Hematopoietic multipotent progenitor cell treated with erythropoietin and hydrocortisone succinate and interleukin-3 and kit ligand, for 6 days (in vitro differentiated cells): ENCODE data around the gene DNASE1L1.
A peak's percentile ranks its signal among the peaks of the same experiment; 100 is the strongest.

Source experiments
- DNase-seq: peaks from one replicate; pipeline ENCODE4 v3.0.0-alpha.2; 2015

DNASE1L1 gene

DNA sequence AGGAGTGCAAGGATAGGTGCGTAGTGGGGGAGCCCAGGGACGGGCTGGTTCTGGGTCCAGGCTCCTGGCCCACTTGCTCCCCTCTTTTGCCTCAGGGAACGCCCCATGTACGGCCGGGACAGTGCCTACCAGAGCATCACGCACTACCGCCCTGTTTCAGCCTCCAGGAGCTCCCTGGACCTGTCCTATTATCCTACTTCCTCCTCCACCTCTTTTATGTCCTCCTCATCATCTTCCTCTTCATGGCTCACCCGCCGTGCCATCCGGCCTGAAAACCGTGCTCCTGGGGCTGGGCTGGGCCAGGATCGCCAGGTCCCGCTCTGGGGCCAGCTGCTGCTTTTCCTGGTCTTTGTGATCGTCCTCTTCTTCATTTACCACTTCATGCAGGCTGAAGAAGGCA, 28.3 kb downstream of the DNASE1L1 start:
- DNase-seq, result no peak

DNA sequence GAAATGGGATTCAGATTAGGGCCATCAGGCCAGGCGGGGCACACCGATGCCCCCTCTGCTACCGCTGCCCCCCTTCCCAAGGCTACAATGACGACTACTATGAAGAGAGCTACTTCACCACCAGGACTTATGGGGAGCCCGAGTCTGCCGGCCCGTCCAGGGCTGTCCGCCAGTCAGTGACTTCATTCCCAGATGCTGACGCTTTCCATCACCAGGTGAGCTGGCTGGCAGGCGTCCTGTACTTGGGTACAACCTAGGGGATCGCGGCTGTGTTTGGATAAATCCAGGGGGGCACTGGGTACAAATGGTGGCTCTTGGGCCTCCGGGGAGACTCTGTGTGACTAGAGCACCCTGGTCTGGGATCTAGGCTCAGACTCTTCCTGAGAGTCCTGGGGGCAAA, 28.9 kb downstream of the DNASE1L1 start:
- no peak for DNase-seq

DNA sequence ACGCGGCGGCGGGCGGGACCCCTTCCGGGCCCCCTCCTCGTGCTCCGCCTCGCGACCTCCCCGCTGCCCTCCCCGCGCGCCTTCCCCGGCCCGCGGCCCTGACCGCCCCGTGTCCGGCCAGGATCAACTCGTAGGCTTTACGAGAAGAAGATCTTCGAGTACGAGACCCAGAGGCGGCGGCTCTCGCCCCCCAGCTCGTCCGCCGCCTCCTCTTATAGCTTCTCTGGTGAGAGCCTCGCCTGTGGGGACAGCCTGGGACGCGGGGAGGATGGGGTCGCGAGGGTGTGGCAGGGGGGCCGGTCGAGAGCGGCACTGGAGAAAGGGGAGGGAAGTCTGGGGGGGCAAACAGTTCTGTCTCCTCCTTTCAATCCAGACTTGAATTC, 29.5 kb downstream of the DNASE1L1 start:
- DNase-seq, result no peak

DNA sequence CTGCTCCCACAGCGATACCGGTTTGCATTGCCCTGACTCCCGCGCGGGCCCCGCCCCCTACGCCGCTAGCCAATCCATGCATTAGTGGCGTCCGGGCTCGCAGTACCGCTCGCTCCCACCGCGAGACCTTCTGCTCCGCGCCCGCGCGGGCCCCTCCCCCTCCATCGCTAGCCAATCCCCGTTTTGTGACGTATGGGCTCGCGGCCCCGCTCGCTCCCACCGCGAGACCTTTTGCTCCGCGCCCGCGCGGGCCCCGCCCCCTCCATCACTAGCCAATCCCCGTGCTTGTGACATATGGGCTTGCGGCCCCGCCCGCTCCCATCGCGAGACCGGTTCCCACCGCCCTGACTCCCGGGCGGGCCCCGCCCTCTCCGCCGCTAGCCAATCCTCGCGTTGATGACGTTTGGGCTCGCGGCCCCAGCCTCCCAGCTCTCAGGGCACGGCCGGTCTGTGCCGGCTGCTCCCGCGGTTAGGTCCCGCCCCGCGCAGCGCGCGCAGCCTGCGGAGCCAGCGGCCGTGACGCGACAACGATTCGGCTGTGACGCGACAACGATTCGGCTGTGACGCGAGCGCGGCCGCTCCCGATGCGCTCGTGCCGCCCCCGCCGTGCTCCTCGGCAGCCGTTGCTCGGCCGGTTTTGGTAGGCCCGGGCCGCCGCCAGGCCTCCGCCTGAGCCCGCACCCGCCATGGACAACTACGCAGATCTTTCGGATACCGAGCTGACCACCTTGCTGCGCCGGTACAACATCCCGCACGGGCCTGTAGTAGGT, 30.1 kb downstream of the DNASE1L1 start, which contains the start of gene EMD:
Gene EMD (plus strand): TSS at position 497 of the 770 bp plus-strand sequence. CDS start 190 bp downstream, at position 687.
- DNase-seq, result peak; percentile 95

DNA sequence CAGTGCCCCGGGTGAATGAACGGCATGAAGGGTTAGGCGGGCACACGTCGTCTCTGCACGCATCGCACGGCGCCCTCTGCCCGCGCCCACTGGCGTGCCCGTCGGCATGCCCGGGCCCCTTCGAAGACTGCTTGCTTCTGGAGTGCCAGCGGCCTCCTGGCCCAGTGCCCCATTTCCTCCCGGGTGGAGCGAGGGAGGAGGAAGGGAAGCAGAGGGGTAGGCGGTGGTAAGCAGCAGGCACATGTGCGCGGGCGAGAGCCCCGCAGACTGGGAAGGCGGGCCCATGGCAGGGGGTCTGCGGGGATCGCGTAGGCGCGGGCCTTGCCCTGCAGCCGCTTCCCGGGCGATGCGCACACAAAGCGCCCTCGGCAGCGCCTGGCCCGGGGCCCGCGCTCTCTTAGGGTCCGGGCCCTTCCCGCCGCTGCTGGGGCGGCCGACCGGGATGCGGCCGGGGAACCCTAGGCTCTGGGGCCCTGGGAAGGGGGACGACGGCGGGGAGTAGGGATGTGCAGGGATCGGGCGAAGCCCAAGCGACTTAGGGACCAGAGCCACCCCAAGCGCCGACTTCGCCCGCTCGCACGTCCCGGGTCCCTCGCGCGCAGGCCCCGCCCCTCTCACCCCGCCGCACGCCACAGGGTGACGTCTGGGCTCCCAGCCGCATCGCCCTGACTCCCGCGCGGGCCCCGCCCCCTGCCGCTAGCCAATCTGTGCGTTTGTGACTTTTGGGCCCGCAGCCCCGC, 30.8 kb downstream of the DNASE1L1 start:
- DNase-seq, result peak; percentile 35

DNA sequence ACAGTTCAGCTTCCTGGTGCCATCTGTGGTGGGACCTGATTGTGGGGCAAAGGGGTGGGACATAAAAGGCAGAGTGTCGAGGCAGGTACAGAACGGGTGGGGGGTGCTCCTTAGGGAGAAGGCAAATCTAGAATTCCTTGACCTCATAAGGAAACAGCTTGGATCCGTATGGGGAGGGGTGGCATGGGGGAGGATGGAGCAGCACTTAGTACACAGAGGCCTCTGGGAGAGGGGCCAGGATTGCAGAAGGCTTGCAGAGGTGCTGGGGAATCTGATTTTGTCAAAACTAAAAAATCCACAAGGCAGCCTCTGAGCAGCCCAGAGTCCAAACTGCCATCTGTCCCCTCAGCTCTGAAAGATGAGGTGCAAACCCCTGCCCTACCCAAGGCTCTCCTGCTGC, 32.3 kb downstream of the DNASE1L1 start:
- no peak for DNase-seq

DNA sequence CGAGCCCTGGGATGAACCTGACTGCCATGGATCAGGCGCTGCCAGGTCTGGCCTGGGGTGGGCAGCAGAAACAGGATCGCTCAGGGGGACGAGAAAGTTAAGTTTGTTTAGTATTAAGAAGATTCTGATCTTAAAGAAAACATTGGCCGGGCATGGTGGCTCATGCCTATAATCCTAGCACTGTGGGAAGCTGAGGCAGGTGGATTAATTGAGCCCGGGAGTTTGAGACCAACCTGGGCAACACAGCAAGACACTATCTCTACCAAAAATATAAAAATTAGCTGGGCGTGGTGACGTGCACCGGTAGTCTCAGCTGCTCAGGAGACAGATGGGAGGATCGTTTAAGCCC, 33.9 kb downstream of the DNASE1L1 start:
- no peak for DNase-seq

DNA sequence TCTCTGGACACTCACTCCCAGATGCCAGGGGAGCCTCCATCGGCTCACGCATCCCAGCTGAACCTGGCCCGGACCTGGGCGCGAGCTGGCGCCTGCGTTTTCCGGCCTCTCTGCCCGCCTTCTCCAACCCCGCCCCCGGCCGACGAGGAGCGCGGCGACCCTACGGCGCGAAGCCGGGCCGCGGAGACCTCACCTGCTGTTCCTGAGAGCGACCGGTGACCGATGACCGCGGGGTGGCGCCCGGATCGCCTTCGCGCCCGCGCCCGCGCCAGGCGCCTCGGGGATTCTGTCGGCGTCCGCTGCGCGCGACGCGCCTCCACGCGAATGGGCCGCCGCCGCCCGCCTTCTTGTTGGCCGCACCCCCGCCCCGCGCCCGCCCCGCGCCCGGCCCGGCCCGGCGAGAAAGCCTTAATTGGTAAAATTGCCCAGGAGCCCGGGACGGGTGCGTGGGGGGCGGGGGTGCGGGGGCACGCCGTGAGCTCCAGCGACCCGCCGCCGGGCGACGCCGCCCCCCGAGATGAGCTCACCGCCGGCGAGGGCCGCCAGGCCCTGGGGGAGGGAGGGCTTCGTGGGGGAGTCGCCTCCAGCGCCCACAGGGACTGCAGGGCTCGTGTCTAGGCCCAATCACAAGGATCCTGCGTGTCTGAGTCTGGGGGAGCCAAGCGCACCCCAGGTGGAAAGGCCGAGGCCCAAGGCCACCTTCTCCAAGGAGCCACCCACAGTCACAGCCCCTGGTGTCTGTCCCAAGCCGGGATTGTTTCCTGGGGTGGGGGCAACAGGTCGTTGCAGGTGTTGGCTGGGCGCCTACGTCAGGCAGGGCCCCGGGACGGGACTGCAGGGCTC, 34.5 kb downstream of the DNASE1L1 start, which contains the start of gene FLNA:
Gene FLNA (minus strand): TSS at position 322 of the 843 bp plus-strand sequence. CDS start 3,389 bp downstream, outside the sequence.
- DNase-seq, result peak; percentile 22

DNA sequence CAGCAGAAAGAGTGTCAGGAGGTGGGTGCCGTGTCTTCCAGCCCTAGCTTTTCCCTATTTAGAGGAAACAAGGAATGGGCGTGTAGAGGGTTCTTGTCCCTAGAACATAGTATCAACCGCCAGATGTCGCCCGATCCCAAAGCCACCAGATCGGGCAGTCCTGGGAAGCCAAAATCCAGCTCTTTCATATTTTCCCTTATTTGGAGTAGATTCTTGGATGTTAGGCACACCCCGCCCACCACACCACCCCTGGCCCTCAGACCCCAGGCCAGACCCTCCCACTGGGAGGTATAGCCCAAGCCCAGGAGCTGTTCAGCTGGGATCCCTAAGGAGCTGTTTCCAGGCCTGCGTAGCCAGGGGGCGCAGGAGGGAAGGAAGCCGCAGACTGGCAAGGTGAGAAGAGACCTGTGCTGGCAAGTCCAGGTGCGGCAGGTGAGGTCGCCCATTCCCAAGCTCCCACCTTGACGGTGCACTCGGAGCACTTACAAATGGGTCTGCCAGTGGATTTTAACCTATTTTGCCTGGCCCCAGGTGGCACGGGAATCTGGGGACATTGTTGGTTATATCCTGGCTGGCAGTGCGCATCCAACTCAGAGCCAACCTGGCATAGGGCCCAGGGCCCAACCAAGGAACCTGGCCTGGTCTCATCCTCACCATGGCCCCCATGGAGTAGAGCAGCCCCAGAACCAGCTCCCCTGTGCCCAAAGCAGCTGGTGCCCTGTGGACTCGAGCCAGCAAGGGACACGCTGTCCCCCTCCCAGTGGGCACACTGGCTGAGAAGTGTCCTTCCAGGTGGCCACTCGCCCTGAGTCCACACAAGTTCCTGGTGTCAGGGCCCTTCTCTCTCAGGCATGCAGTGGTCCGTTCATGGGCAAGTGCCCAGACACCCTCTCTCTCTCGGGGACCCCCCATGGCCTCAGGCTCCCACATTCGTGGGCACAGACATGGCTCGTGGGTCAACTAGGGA, 35.4 kb downstream of the DNASE1L1 start:
- DNase-seq, result peak; percentile 68

DNA sequence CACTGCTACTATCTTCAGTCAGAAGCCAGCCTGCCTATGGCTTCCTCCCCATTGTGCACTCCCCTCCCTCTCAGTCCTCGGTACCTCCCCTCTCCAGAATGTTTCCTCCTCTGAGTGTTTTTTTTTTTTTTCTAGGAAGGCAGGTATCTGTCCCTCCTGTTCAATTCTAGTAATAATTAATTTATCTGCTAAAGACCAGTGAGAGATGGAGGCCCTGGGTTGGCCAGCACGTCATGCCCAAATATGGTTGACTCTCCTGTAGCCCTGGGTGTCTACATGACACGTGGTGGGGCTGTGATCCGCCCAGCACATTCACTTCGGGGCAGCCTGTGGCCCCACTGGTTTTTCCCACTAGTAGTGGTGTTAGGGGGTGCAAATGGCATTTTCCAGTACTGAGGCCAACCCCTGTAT, 36.4 kb downstream of the DNASE1L1 start:
- DNase-seq, result peak; percentile 66

DNA sequence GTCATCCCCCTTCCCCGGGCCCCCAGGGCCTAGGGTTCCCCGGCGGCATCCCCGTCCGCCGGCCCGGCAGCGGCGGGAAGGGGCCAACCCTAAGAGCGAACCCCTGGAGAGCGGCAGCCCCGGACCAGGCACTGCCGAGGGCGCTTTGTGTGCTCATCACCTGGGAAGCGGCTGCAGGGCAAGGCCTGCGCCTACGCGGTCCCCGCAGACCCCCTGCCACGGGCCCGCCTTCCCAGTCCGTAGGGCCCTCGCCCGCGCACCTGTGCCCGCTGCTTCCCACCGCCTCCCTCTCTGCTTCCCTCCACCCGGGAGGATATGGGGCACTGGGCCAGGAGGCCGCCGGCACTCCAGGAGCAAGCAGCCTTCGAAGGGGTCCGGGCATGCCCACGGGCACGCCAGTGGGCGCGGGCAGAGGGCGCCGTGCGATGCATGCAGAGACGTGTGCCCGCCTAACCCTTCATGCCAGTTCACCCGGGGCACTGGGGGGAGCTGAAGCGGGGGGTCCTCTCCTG, 37.2 kb downstream of the DNASE1L1 start:
- no peak for DNase-seq

DNA sequence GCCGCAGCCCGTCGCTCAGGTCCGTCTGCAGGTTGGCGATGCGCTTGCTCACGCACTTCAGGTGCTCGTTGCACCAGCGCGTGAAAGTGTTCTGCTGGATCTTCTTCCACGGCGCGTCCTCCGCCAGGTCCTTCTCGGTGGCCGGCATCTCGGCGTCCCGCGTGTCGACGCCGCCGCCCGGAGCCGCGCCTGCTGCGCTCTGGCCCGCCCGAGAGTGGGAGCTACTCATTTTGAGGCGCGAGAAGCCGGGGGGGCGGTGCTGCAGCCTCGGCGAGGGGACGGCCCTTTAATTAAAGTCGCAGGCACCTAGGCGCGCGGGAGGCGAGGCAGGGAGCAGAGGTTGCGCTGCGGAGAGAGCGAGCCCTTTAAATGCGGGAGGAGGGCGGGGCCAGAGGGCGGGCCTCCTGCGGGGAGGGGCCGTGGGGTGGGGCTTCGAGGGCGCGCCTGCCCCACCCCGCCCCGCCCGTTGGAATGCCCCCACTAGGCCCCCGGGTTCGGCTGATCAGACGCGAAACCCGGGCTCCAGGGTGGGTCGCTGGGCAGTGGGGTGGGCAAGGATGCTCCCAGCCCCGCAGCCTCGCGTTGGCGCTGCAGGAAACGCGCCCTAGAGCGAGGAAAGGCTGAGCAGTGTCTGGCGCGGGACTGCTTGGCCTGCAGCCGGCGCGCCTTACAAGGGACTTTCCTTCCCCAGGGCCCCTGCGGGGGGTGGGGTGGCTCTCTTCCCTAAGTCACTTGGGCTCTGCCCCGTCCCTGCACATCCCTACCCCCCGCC, 37.9 kb downstream of the DNASE1L1 start:
- peak; percentile 93 for DNase-seq

DNA sequence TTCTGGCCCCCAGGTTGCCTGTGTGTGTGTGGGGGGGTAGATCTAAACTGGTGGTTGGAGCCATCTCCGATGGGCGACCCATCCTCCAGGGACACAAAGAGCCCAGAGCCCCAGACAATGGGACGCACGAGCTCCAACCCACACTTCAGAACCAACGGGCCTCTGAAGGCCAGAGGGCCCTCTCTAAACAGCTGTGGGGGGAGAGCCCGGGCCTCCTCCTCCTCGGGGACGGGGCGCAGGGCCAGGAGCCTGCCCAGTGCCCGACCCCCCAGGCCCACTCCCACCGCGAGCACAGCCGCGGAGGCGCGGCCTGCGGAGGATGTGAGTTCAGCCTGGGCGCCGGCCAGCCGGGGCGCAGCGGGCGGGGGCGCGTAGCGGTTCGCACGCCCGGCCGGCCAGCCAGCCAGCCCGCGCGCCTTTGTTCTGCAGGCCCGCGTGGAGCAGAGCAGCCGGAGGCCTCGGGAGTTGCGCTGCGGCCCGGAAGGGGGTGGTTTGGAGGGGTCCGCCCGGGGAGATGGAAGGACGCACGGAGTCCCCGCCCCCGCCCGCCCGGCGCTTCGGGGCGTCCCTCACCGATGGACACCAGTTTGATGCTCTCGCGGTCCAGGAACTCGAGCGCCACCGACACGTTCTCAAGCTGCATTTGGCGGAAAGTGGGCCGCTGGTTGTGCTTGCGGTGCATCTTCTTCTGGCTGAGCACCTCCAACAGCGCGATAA, 38.6 kb downstream of the DNASE1L1 start:
- no peak for DNase-seq

DNA sequence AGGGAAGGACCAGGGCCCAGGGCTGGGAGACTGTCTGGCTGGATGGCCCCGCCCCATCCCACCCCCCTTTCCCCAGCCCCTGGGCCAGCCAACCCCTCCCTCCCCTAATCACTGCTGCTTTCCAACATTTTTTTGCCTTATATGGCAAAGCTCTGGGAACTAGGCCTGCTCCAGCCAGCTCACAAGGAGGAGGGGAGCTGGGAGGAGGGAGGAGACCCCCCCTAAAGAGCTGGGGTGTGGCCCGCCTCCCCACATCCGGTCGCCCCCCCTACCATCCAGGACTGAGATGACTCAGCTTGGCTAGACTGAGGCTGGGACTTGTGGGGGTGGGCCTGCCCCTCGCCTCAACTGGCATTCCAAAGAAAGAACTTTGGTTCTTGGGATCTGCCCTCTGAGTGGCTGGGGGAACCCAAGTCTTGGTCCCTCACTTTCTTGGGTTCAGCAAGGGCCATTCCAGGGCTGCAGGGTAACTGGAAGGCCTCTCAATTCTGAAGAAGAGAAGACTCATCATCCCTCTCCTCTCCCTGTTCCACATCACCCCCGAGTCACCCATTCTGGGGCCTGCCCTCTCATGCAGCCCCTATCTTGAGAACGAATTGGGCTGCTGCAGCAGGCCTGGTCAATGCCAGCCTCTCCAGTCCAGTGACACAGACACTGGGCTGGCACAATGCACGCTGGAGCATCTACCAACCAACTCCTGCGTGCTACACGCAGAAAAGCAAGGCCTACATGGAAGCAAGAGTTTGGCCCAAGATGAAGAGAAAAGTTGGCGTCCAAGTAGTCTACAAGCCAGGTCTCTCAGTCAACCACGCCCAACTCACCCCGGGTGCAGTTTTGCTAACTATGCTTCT, 39.4 kb downstream of the DNASE1L1 start:
- DNase-seq, result peak; percentile 70

DNA sequence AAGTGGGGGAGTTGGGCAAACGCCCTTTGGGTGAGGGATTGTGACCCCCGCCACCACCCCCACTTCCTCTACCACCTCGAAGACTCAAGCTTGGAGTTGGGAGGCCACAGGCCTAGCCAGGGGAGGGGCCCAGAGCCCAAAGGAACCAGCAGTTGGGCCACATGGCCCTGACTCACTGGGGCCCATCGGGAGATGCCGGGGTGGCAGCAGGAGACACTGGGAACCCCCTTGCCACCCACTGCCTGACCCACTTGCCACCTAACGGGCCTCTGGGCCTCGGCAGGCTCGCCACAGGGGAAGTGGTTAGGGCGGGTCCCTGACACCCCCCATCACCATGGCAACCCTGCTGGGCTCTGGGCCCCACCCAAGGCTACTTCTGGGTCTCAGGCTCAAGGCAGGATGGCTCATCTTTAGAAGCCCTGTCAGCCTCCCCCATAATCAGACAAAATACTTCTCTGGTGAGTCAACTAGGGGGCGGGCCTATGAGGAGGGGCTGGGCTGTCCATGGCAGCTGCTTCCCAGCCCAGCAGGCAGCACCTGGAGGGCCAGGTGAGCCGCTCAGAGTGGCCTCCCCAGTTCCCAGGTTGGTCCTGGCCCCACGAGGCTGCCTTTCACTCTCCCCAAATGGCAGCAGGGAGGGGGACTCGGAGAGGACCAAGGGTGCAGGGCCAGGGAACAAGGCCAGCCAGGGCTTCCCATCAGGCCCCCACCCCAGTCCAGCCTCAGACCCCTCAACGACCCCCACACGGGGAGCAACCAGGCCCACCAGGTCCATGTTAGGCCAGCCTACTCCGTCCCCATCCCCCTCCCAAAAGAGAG, 40.2 kb downstream of the DNASE1L1 start:
- DNase-seq, result peak; percentile 96

DNA sequence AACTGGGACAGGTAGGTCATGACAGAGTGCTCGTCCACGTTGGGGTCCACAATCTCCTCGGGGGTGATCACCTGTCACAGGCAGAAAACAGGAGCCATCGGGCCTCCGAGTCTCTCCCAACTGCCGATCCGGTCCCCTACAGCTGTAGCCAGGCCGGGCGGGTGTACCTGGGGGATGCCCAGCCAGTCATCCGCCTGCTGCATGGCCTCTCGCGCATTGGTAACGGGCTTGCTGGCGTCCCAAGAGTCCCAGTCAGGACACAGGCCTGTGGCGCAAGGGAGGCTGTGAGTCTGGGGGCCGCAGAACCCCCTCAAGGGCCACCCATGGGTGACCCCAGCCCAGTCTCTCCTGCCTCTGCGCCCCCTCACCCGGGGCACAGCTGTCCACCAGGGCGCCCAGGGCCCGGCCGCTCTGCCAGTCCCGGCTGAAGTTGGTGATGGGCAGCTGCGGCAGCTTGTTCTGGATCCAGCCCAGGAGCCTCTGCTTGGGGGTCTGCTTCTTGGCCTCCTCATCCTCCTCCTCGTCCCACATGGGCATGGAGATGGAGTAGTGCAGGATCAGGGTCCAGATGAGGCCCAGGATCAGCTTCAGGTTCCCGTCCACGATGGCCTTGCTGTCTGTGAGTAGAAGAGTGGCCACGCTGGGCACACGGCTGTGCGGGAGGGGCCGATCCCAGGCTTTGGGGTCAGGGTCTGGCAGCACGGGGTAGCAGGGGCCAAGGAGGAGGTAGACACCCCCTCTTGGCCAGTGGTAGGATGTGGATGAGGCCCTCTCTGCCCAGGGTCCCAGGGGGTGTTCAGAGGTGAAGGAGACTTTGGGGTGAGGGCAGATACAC, 41.4 kb downstream of the DNASE1L1 start:
- DNase-seq, result no peak

DNA sequence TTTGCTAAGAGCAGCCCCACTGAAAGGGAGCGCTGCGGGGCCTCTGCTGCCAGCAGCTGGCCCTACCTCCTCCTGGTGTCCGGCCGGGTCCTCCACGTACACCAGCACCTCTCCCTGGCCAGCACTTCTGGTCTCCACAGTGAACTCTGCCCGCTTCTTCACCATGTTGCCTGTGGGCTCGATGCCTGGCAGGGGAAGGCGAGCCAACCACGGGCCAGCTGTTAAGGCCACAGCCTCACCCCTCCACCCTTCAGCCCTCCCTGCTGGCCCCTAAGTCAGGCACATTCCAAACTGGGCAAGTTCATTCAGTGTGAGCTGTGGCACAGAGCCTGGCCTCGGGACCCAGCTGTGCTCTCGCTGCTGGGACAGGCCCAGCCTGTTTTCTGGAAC, 42.4 kb downstream of the DNASE1L1 start:
- DNase-seq, result peak; percentile 38
